Body of pancreas (tissue), 4 donors: ENCODE data around the gene C1QTNF9. TPM values are rescaled to one million over a fixed set of nuclear protein-coding genes. Genes with fewer than 3 reads are reported as not detected.
A peak's percentile ranks its signal among the peaks of the same experiment; 100 is the strongest.
"Not testable (repeated sequence)": the region's sequence is repeated elsewhere in the genome, so short reads cannot be mapped to it uniquely, and the experiment has no call there.

Source experiments
- ATAC-seq: fragments of 150-250 bp; one replicate; pipeline ENCODE4 v1.9.1; 2016
- DNase-seq, 4 donors: peaks; one replicate each; pipeline ENCODE4 v3.0.0-alpha.2; 2019
- H3K27ac ChIP-seq, 4 donors: fragments of 200-600 bp; sonication (generic); 1 replicate in 3 of 4; 2 replicates in 1 of 4; pipeline versions ENCODE4 v1.5.1 to v1.6.1; 2016 to 2019; ENCODE audit warnings: mild to moderate bottlenecking in 1 of 4, mixed read lengths in 1 of 4, moderate library complexity in 1 of 4
- H3K27me3 ChIP-seq, 2 donors: fragments of 200-600 bp; sonication (generic); one replicate each; pipeline ENCODE4 v1.6.0; 2016; ENCODE audit warnings: mild to moderate bottlenecking in 1 of 2
- H3K36me3 ChIP-seq, 2 donors: fragments of 200-600 bp; sonication (generic); replicated peaks in 1 of 2; 2 replicates each; pipeline ENCODE4 v1.5.1; 2016; ENCODE audit warnings: low read depth in 2 of 2; ENCODE audit not compliant: insufficient read depth in 1 of 2
- H3K4me1 ChIP-seq: fragments of 200-600 bp; sonication (generic); one replicate; pipeline ENCODE4 v1.6.0; 2016
- H3K4me3 ChIP-seq, 2 donors: fragments of 200-600 bp; sonication (generic); 1 replicate in 1 of 2; 2 replicates in 1 of 2; pipeline ENCODE4 v1.5.1; 2016 to 2019
- H3K9me3 ChIP-seq, 3 donors: fragments of 200-600 bp; sonication (generic); 1 replicate in 2 of 3; 2 replicates in 1 of 3; pipeline ENCODE4 v1.5.1; 2016
- CTCF ChIP-seq, 7 experiments: fragments of 450-650 bp in 4 of 7; fragments of 200-600 bp in 3 of 7; sonication (generic) in 3 of 7; IDR thresholded peaks; one replicate each; pipeline ENCODE4 v1.5.1; 2016 to 2019; ENCODE audit warnings: antibody characterized with exemption in 7 of 7
- POLR2A ChIP-seq, 3 donors: fragments of 450-650 bp; IDR thresholded peaks; one replicate each; pipeline ENCODE4 v1.6.1; 2016; ENCODE audit warnings: antibody characterized with exemption in 3 of 3, mild to moderate bottlenecking in 2 of 3
- WGBS, 2 donors: methylation state at CpG; one replicate each; pipeline ENCODE4 v1.1.5; 2017; 5-methylcytosine and 5-hydroxymethylcytosine counted together
- intact Hi-C: fragments of 100-400 bp; cut with DNase I; formaldehyde crosslinking; loops from one replicate; pipeline ENCODE4 v1.15.1; 2023
- total RNA-seq, 2 donors: library from RNA; depleted of rRNA; stranded (reverse); fragments of >200 nt; gene quantifications; one replicate each; pipeline ENCODE4 v1.1.0, GENCODE V29; 2016

C1QTNF9 gene
- 1 to 10 TPM in 1 of 2 donors, under 1 TPM in 1; 0.78 to 4.3 TPM for total RNA-seq

DNA sequence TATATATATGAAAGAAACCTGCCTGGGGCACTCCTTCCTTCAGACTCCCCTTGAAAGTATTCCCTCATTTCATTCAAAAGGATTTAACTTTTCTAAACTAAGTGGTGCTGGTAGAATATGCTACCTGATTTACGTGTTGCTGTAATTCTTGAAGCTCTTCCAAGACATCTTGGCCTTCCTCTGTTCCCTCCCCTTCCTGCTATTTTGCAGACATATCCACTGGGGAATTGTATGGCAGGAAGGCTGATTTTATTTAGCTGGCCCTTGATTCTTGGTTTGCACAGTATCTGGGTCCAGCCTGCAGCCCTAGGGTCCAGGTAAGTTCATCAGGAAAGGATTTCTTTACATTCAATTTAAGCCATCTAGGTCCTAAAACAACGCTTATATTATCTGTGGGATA lies at the start of gene C1QTNF9:
TSS of gene C1QTNF9 (plus strand) at position 281 of the 400 bp plus-strand sequence. CDS start 6,424 bp downstream, outside the sequence.
- H3K27ac ChIP-seq, H3K4me3 ChIP-seq, H3K4me1 ChIP-seq, H3K9me3 ChIP-seq, ATAC-seq, intact Hi-C loops, H3K36me3 ChIP-seq, DNase-seq, H3K27me3 ChIP-seq: not testable (repeated sequence)
- WGBS, 2 donors, result 59 to 61% methylated on average over 2 of the region's 2 CpGs

GRCh38 chr13:24261566-24261965 lies 47.8 kb upstream of the C1QTNF9 start:
- WGBS, 2 donors, result 38 to 46% methylated on average over 3 of the region's 3 CpGs
- TF ChIP-seq CTCF (IDR thresholded peaks at IDR 0.05), result no peak
- TF ChIP-seq POLR2A (IDR thresholded peaks at IDR 0.05), result no peak
- ATAC-seq (peak; percentile 31), DNase-seq (no peak)
- Histone ChIP-seq H3K4me1 (peaks cover 46% of the 10 kb centered on the region), H3K27me3 (no peaks in the 10 kb centered on the region), H3K4me3 (no peak overlapping the region), H3K27ac (peak overlapping the region in 1 of 4 donors; percentile 12), H3K9me3 (no peaks in the 10 kb centered on the region), H3K36me3 (no peaks in the 10 kb centered on the region)
- intact Hi-C loops, result no loop called here

DNA sequence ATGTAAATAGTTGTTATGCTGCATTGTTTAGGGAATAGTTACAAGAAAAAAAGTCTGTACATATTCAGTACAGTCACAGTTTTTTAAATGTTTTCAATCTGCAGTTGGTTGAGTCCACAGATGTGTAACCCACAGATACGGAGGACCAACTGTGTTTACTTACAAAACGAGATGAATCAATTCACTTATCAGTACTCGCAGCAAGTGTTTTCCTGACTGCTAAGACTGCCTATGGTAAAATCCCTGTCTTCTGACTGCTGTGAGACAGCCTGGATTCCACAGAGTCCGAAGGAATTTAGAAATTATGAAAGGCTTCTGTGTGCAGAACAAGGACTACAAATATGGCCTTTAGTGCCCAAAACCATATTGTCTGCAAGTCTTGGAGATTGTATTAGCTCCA lies 45.7 kb upstream of the C1QTNF9 start:
- H3K9me3 ChIP-seq, result no peaks in the 10 kb centered on the region
- H3K4me1 ChIP-seq, result peaks cover 65% of the 10 kb centered on the region
- intact Hi-C loops, result no loop called here
- H3K36me3 ChIP-seq, result no peaks in the 10 kb centered on the region
- H3K27ac ChIP-seq, result peak overlapping the region in 1 of 4 donors; percentile 42
- no peaks in the 10 kb centered on the region for H3K27me3 ChIP-seq
- ATAC-seq, result peak; percentile 10
- 9 to 12% methylated on average over 4 of the region's 4 CpGs for WGBS, 2 donors
- no peak overlapping the region for H3K4me3 ChIP-seq
- no peak for DNase-seq
- no peak for TF ChIP-seq CTCF (IDR thresholded peaks at IDR 0.05)
- TF ChIP-seq POLR2A (IDR thresholded peaks at IDR 0.05), result no peak

GRCh38 chr13:24264976-24265375 lies 44.4 kb upstream of the C1QTNF9 start:
- peaks cover 76% of the 10 kb centered on the region for H3K4me1 ChIP-seq
- WGBS, 2 donors, result 63 to 71% methylated on average over 7 to 8 of the region's 8 CpGs
- DNase-seq (no peak), ATAC-seq (peak; percentile 22)
- H3K36me3 ChIP-seq, result no peaks in the 10 kb centered on the region
- H3K27me3 ChIP-seq, result no peaks in the 10 kb centered on the region
- peak overlapping the region in 2 of 4 donors; percentile 10 to 42 for H3K27ac ChIP-seq
- no peaks in the 10 kb centered on the region for H3K9me3 ChIP-seq
- intact Hi-C loops, result no loop called here
- TF ChIP-seq CTCF (IDR thresholded peaks at IDR 0.05) (no peak), POLR2A (IDR thresholded peaks at IDR 0.05) (no peak)
- H3K4me3 ChIP-seq, result no peak overlapping the region

- Histone ChIP-seq H3K27ac (no peak overlapping the region), H3K27me3 (no peaks in the 10 kb centered on the region), H3K36me3 (no peaks in the 10 kb centered on the region), H3K4me3 (no peak overlapping the region), H3K4me1 (peaks cover 79% of the 10 kb centered on the region), H3K9me3 (no peaks in the 10 kb centered on the region)
- TF ChIP-seq POLR2A (IDR thresholded peaks at IDR 0.05), result no peak
- TF ChIP-seq CTCF (IDR thresholded peaks at IDR 0.05), result no peak
- intact Hi-C loops, result no loop called here
- DNase-seq (no peak), ATAC-seq (no peak)
- WGBS, 2 donors, result 79 to 100% methylated on average over 2 to 3 of the region's 3 CpGs
Observed at GRCh38 chr13:24265453-24265852, 43.9 kb upstream of the C1QTNF9 start.
